Measurements from ENCODE around the gene LYVE1. TPM values are rescaled to one million over a fixed set of nuclear protein-coding genes. Genes with fewer than 3 reads are reported as not detected.

Gene LYVE1
- total and polyA plus RNA-seq, 2 of the 13 experiments (the other 11 are each of a cell fraction or from before 2014, with no cell fraction given): 1.2 to 1.4 TPM

DNA sequence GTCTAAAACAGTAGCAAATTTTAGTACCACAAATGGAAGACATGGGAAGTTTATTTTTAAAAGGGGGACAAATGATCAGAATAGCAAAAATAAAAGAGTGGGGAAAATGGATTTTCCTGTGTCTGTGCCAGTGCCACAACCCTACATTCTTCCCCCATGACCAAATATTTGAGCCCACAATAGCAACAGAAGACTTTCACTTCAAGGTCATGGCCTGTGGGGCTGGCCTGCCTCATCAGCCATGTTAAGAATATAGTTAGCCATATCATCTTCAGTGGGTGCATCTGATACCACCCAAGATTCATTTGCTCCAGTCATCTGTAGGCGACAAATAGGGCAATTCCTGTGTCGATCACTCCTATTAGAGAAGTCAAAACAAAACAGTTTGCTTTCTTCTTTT is 53.8 kb downstream of the LYVE1 start (continued):
- TF ChIP-seq, protein P1, sequence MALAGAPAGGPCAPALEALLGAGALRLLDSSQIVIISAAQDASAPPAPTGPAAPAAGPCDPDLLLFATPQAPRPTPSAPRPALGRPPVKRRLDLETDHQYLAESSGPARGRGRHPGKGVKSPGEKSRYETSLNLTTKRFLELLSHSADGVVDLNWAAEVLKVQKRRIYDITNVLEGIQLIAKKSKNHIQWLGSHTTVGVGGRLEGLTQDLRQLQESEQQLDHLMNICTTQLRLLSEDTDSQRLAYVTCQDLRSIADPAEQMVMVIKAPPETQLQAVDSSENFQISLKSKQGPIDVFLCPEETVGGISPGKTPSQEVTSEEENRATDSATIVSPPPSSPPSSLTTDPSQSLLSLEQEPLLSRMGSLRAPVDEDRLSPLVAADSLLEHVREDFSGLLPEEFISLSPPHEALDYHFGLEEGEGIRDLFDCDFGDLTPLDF (CRISPR knock-in tag; IDR thresholded peaks at IDR 0.05): no peak

DNA sequence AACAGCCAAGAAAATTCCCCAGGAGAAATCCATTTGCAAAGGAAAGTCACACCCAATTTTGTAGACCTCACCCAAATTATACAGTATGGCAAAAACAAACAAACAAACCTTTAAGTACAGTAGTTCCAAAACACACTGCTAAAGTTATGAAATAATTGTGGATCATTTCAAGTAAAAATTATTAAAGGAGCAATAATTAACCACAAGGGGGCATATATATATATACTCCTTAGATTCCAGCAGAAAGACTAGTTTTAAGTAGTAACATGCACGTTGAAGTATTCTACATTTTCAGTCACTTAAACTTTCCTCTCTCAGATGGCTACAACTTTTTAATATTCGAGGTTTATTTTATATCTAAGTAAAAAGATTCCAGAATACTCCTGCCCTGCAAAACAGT is 54.3 kb downstream of the LYVE1 start:
- peak; percentile 17; the same call in 1 of the 2 replicates for TF ChIP-seq SMC3 (IDR thresholded peaks at IDR 0.05; ENCODE audit: low read length)
- TF ChIP-seq, protein P2, sequence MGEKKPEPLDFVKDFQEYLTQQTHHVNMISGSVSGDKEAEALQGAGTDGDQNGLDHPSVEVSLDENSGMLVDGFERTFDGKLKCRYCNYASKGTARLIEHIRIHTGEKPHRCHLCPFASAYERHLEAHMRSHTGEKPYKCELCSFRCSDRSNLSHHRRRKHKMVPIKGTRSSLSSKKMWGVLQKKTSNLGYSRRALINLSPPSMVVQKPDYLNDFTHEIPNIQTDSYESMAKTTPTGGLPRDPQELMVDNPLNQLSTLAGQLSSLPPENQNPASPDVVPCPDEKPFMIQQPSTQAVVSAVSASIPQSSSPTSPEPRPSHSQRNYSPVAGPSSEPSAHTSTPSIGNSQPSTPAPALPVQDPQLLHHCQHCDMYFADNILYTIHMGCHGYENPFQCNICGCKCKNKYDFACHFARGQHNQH (CRISPR knock-in tag; IDR thresholded peaks at IDR 0.05): no peak

DNA sequence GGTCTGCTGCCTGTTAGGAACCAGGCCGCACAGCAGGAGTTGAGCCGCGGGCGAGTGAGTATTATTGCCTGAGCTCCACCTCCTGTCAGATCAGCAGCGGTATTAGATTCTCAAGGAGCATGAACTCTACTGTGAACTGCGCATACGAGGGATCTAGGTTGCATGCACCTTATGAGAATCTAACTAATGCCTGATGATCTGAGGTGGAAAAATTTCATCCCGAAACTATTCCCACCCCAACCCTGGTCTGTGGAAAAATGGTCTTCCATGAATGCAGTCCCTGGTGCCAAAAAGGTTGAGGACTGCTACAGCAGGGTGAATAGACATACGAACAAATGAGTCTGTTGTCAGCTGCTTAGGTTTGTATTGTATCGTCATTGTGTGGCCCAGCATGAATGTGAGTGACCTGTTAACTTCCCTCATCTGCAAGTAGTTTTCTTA is 57.3 kb downstream of the LYVE1 start:
- Histone ChIP-seq H3K9ac (ENCODE audit: insufficient read depth, low read depth, low read length) (no peak overlapping the region), H3K27me3 (ENCODE audit: control insufficient read depth in 1 of 2, insufficient read depth in 2 of 2, low read length in 2 of 2) (no peaks in the 10 kb centered on the region), H4K20me1 (ENCODE audit: insufficient read depth, low read length) (no peaks in the 10 kb centered on the region), H3K4me3 (replicated peaks in 1 of 3; ENCODE audit: insufficient read depth in 1 of 3, low read depth in 2 of 3, low read length in 3 of 3) (no peak overlapping the region), H3K4me1 (ENCODE audit: insufficient read depth, low read length) (no peaks in the 10 kb centered on the region), H3K36me3 (replicated peaks in 1 of 2; ENCODE audit: control insufficient read depth in 1 of 2, insufficient read depth in 2 of 2, low read length in 2 of 2) (no peaks in the 10 kb centered on the region), H2AFZ (ENCODE audit: low read length) (no peak overlapping the region), H3K4me2 (ENCODE audit: low read depth, low read length) (no peak overlapping the region), H3K27ac (ENCODE audit: extremely low read length, insufficient read depth, low read length) (no peak overlapping the region), H3K9me3 (ENCODE audit: low read length) (no peaks in the 10 kb centered on the region), H3K79me2 (ENCODE audit: insufficient read depth, low read length) (no peaks in the 10 kb centered on the region)
- DNase-seq (ENCODE audit: low spot score) (no peak), ATAC-seq (no peak), FAIRE-seq (no peak)
- intact Hi-C loops (cut with micrococcal nuclease; ENCODE audit: unreplicated experiment): no loop called here
- CTCF ChIA-PET (ENCODE audit: low intra/inter-chr PET ratio, low total read pairs): no interaction called here
- WGBS (ENCODE audit: low lambda C conversion rate): 82% methylated on average over 8 of the region's 10 CpGs
- no TSS peak for BruUV-seq (replicated peaks)
- POLR2A ChIA-PET: no interaction called here
- in situ Hi-C loops (cut with HindIII; ENCODE audit: extremely low pct_ligation_motif_present, low pct_unique_long_range_greater_than_20kb): no loop called here
- TF ChIP-seq ZNF816 (CRISPR knock-in tag; IDR thresholded peaks at IDR 0.05; ENCODE audit: borderline replicate concordance) (no peak), ZNF451 (CRISPR knock-in tag; IDR thresholded peaks at IDR 0.05) (no peak), ZNF292 (CRISPR knock-in tag; IDR thresholded peaks at IDR 0.05; ENCODE audit: borderline replicate concordance, low read depth) (no peak), GATAD1 (CRISPR knock-in tag; IDR thresholded peaks at IDR 0.05) (no peak), ZNF34 (CRISPR knock-in tag; IDR thresholded peaks at IDR 0.05; ENCODE audit: borderline replicate concordance) (no peak)
- TF ChIP-seq, protein P3, sequence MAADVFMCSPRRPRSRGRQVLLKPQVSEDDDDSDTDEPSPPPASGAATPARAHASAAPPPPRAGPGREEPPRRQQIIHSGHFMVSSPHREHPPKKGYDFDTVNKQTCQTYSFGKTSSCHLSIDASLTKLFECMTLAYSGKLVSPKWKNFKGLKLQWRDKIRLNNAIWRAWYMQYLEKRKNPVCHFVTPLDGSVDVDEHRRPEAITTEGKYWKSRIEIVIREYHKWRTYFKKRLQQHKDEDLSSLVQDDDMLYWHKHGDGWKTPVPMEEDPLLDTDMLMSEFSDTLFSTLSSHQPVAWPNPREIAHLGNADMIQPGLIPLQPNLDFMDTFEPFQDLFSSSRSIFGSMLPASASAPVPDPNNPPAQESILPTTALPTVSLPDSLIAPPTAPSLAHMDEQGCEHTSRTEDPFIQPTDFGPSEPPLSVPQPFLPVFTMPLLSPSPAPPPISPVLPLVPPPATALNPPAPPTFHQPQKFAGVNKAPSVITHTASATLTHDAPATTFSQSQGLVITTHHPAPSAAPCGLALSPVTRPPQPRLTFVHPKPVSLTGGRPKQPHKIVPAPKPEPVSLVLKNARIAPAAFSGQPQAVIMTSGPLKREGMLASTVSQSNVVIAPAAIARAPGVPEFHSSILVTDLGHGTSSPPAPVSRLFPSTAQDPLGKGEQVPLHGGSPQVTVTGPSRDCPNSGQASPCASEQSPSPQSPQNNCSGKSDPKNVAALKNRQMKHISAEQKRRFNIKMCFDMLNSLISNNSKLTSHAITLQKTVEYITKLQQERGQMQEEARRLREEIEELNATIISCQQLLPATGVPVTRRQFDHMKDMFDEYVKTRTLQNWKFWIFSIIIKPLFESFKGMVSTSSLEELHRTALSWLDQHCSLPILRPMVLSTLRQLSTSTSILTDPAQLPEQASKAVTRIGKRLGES (CRISPR knock-in tag; IDR thresholded peaks at IDR 0.05; ENCODE audit: borderline replicate concordance): no peak
- TF ChIP-seq, protein P4, sequence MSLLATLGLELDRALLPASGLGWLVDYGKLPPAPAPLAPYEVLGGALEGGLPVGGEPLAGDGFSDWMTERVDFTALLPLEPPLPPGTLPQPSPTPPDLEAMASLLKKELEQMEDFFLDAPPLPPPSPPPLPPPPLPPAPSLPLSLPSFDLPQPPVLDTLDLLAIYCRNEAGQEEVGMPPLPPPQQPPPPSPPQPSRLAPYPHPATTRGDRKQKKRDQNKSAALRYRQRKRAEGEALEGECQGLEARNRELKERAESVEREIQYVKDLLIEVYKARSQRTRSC (CRISPR knock-in tag; IDR thresholded peaks at IDR 0.05; ENCODE audit: low read depth): no peak

More for the DNA sequence above, 54.3 kb downstream of the LYVE1 start:
- H3K4me1 ChIP-seq (ENCODE audit: insufficient read depth, low read length): no peaks in the 10 kb centered on the region
- POLR2A ChIA-PET: no interaction called here
- H4K20me1 ChIP-seq (ENCODE audit: insufficient read depth, low read length): no peaks in the 10 kb centered on the region
- no peak overlapping the region for H3K4me2 ChIP-seq (ENCODE audit: low read depth, low read length)
- CTCF ChIA-PET (ENCODE audit: low intra/inter-chr PET ratio, low total read pairs): interaction anchor here (1.4 to 1.6 kb wide), 2 partner anchors 141 to 221 kb away, joined by 5 to 11 read pairs; no protein-coding TSS in a partner anchor
- H3K27ac ChIP-seq (ENCODE audit: extremely low read length, insufficient read depth, low read length): no peak overlapping the region
- no peaks in the 10 kb centered on the region; a peak in 1 of 5 replicates for H3K36me3 ChIP-seq (replicated peaks in 1 of 2; ENCODE audit: control insufficient read depth in 1 of 2, insufficient read depth in 2 of 2, low read length in 2 of 2)
- no peaks in the 10 kb centered on the region for H3K79me2 ChIP-seq (ENCODE audit: insufficient read depth, low read length)
- no peak overlapping the region for H2AFZ ChIP-seq (ENCODE audit: low read length)
- intact Hi-C loops (cut with micrococcal nuclease; ENCODE audit: unreplicated experiment) (loop anchor here (1.0 kb wide), 2 partner anchors 140 to 221 kb away; no protein-coding TSS in a partner anchor), in situ Hi-C loops (cut with HindIII; ENCODE audit: extremely low pct_ligation_motif_present, low pct_unique_long_range_greater_than_20kb) (no loop called here)
- H3K27me3 ChIP-seq (ENCODE audit: control insufficient read depth in 1 of 2, insufficient read depth in 2 of 2, low read length in 2 of 2): no peaks in the 10 kb centered on the region
- no peak overlapping the region for H3K9ac ChIP-seq (ENCODE audit: insufficient read depth, low read depth, low read length)
- no peaks in the 10 kb centered on the region for H3K9me3 ChIP-seq (ENCODE audit: low read length)
- ATAC-seq (no peak), FAIRE-seq (no peak), DNase-seq (ENCODE audit: low spot score) (no peak)
- no peak overlapping the region for H3K4me3 ChIP-seq (replicated peaks in 1 of 3; ENCODE audit: insufficient read depth in 1 of 3, low read depth in 2 of 3, low read length in 3 of 3)
- no TSS peak for BruUV-seq (replicated peaks)
- WGBS (ENCODE audit: low lambda C conversion rate): 44% methylated on average over 2 of the region's 2 CpGs

All from HepG2 (cell line).